Osteoblast (primary cell): ENCODE data around the gene TMEM175. TPM values are rescaled to one million over a fixed set of nuclear protein-coding genes. Genes with fewer than 3 reads are reported as not detected.

Experiments used
- DNase-seq: peaks from one replicate; pipeline ENCODE4 v3.0.0; 2011; ENCODE audit warnings: low spot score, mixed read lengths; ENCODE audit not compliant: insufficient read length; ENCODE audit errors: missing footprints
- H2AFZ ChIP-seq: 2 replicates; pipeline ENCODE4 v1.6.0; 2011; ENCODE audit warnings: mild to moderate bottlenecking, low read length
- H3K27ac ChIP-seq: 2 replicates; pipeline ENCODE4 v1.5.1; 2011; ENCODE audit warnings: mild to moderate bottlenecking, low read depth, low read length, moderate library complexity
- H3K27me3 ChIP-seq: 2 replicates; pipeline ENCODE4 v1.6.0; 2012; ENCODE audit warnings: mild to moderate bottlenecking, control low read depth, inconsistent platforms, low read length, moderate library complexity; ENCODE audit not compliant: insufficient read depth
- H3K36me3 ChIP-seq: 2 replicates; pipeline ENCODE4 v1.5.1; 2011; ENCODE audit warnings: mild to moderate bottlenecking, low read length, control low read depth, moderate library complexity; ENCODE audit not compliant: insufficient read depth
- H3K4me1 ChIP-seq: 2 replicates; pipeline ENCODE4 v1.5.1; 2011; ENCODE audit warnings: mild to moderate bottlenecking, low read length, control low read depth, moderate library complexity; ENCODE audit not compliant: insufficient read depth
- H3K4me2 ChIP-seq: 2 replicates; pipeline ENCODE4 v1.6.0; 2011; ENCODE audit warnings: mild to moderate bottlenecking, low read length; ENCODE audit not compliant: insufficient read depth
- H3K4me3 ChIP-seq: fragments of 200-600 bp; sonication (generic); 3 replicates; pipeline ENCODE4 v1.5.1; 2012; ENCODE audit warnings: mild to moderate bottlenecking, low read length, inconsistent platforms; ENCODE audit not compliant: insufficient read depth
- H3K79me2 ChIP-seq: 2 replicates; pipeline ENCODE4 v1.6.0; 2012; ENCODE audit warnings: mild to moderate bottlenecking, low read length, control low read depth, inconsistent platforms; ENCODE audit not compliant: insufficient read depth
- H3K9me3 ChIP-seq: 2 replicates; pipeline ENCODE4 v1.5.1; 2011; ENCODE audit warnings: low read depth, low read length, control low read depth
- H4K20me1 ChIP-seq: 2 replicates; pipeline ENCODE4 v1.6.0; 2012; ENCODE audit warnings: mild to moderate bottlenecking, low read length, control low read depth; ENCODE audit not compliant: insufficient read depth
- total RNA-seq: library from RNA; depleted of rRNA; stranded (reverse); fragments of >200 nt; gene quantifications from 2 replicates; pipeline ENCODE4 v1.2.3, GENCODE V29; 2012
- TF ChIP-seq, protein P1 (sequence below): IDR thresholded peaks from 2 replicates; pipeline ENCODE4 v1.5.1; 2011; ENCODE audit warnings: mild to moderate bottlenecking, low read depth, low read length, moderate library complexity; ENCODE audit errors: extremely low read depth

TMEM175 gene
- total RNA-seq, 1 donor, result 13.8 TPM

DNA sequence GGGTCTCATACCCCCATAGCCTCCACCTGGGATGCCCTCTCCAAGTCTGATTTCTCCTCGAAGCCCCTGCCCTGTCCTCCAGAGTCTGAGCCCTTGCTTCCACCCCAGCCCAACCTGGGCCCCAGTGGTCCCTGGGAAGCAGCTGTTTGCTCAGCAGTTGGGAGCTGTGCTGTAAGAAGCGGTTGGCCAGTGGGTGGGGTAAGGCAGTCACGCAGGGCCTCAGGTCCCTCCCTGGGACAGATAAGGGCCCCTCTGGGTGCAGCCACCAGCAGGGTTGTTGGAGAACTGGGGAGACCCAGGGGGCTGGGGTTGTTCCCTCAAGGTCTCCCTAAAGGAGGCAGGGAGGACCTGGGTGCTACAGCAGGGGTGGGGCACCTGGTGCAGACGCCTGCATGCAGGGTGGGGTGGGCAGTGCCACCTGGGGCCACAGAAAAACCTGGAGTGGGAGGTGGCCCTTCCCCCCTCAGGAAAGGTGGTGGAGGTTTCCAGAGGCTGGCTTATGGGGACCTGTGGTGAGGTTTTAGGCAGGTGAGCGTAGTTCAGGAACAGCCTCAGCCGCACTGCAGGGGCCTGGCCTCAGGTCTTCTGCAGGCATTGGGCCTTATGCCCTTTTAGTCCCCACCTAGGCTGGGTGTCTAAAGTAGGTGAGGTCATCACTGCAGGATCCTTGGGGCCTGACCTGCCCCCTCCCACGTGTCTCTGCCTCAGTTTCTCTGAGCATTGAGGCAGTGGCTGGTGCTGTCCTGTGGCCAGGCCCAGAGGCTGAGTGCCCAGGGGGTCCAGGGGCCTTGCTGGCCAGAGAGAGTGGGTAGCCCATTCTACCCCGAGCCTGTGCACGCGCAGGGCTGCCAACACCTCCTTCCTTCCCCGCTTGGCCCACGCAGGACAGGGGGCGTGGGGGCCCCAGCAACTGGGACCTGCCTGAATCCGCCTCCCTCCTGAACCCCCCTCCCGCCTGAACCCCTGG is 64.1 kb downstream of the TMEM175 start:
- no peak overlapping the region for H2AFZ ChIP-seq
- peaks cover 37% of the 10 kb centered on the region for H3K27me3 ChIP-seq
- no peak overlapping the region for H3K4me2 ChIP-seq
- no peak for DNase-seq
- no peak overlapping the region for H3K27ac ChIP-seq
- H3K79me2 ChIP-seq, result no peaks in the 10 kb centered on the region
- TF ChIP-seq, protein P1, sequence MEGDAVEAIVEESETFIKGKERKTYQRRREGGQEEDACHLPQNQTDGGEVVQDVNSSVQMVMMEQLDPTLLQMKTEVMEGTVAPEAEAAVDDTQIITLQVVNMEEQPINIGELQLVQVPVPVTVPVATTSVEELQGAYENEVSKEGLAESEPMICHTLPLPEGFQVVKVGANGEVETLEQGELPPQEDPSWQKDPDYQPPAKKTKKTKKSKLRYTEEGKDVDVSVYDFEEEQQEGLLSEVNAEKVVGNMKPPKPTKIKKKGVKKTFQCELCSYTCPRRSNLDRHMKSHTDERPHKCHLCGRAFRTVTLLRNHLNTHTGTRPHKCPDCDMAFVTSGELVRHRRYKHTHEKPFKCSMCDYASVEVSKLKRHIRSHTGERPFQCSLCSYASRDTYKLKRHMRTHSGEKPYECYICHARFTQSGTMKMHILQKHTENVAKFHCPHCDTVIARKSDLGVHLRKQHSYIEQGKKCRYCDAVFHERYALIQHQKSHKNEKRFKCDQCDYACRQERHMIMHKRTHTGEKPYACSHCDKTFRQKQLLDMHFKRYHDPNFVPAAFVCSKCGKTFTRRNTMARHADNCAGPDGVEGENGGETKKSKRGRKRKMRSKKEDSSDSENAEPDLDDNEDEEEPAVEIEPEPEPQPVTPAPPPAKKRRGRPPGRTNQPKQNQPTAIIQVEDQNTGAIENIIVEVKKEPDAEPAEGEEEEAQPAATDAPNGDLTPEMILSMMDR, result no peak
- H3K4me3 ChIP-seq, result no peak overlapping the region
- no peaks in the 10 kb centered on the region for H3K4me1 ChIP-seq
- H3K9me3 ChIP-seq, result no peaks in the 10 kb centered on the region
- H4K20me1 ChIP-seq, result peaks cover 27% of the 10 kb centered on the region
- H3K36me3 ChIP-seq, result no peaks in the 10 kb centered on the region

DNA sequence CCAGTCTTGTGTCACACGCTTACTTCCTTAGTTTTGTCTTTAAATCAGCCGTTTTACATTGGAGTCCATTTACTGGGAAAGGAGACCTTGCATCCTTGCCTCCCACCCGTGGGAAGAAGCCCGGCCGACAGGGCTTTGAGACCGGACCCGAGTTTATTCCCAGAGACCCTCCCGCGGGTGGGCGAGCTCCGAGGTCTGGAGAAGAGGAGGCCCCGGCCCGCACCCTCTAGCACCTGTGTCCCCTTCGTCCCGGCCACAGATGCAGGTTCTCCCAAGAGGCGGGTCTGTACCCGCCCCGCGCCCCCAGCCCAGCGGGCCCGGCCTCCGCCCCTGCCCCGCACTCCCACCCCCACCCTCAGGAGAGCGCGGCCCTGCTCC is 64.7 kb downstream of the TMEM175 start:
- peak; percentile 94 for DNase-seq
- no peaks in the 10 kb centered on the region for H3K4me1 ChIP-seq
- no peak overlapping the region for H2AFZ ChIP-seq
- no peaks in the 10 kb centered on the region for H3K79me2 ChIP-seq
- peaks cover 44% of the 10 kb centered on the region for H3K27me3 ChIP-seq
- H3K36me3 ChIP-seq, result no peaks in the 10 kb centered on the region
- no peak overlapping the region for H3K4me2 ChIP-seq
- H3K4me3 ChIP-seq, result no peak overlapping the region
- H3K27ac ChIP-seq, result no peak overlapping the region
- TF ChIP-seq, protein P1, result no peak
- peaks cover 30% of the 10 kb centered on the region for H4K20me1 ChIP-seq
- no peaks in the 10 kb centered on the region for H3K9me3 ChIP-seq

DNA sequence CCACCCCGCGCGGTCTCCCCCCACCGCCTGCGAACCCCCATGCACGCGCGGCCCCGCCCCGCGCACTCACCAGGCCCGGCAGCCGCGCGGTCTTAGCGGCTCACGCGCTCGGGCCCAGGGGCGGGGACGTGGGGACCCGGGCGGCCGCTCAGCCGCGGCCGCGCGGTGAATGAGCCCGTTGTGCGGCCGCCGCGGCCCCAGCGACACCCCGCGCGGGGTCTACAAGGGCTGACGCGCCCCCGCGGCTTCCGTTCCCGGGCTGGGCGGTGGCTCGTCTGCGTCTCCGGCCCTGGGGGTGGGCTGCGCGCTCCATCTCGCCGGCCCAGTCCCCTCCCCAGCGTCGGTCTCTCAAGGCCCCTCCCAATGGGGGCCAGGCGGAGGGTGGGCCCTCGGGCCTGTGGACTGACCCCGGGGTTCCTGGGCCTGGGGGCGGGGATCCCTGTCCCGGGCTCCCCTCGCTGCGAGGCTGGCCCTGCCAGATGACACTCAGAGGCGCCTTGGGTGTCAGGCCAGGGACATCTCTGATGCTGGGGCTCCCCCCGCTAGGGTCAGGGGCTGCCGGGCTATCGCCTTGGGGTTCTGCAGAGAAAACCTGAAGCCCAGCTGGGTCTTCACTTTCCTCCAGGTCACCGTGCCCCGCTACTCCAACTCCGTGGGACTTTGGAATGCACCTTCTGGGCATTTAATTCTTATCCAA is 65.3 kb downstream of the TMEM175 start:
- H2AFZ ChIP-seq, result no peak overlapping the region
- peaks cover 49% of the 10 kb centered on the region for H3K27me3 ChIP-seq
- no peak overlapping the region for H3K4me3 ChIP-seq
- TF ChIP-seq, protein P1, result no peak
- H3K36me3 ChIP-seq, result no peaks in the 10 kb centered on the region
- peaks cover 28% of the 10 kb centered on the region for H4K20me1 ChIP-seq
- H3K9me3 ChIP-seq, result no peaks in the 10 kb centered on the region
- H3K4me1 ChIP-seq, result no peaks in the 10 kb centered on the region
- H3K4me2 ChIP-seq, result no peak overlapping the region
- H3K27ac ChIP-seq, result no peak overlapping the region
- peak; percentile 97 for DNase-seq
- H3K79me2 ChIP-seq, result no peaks in the 10 kb centered on the region
